ENCODE results near the gene JMJD7.

DNA sequence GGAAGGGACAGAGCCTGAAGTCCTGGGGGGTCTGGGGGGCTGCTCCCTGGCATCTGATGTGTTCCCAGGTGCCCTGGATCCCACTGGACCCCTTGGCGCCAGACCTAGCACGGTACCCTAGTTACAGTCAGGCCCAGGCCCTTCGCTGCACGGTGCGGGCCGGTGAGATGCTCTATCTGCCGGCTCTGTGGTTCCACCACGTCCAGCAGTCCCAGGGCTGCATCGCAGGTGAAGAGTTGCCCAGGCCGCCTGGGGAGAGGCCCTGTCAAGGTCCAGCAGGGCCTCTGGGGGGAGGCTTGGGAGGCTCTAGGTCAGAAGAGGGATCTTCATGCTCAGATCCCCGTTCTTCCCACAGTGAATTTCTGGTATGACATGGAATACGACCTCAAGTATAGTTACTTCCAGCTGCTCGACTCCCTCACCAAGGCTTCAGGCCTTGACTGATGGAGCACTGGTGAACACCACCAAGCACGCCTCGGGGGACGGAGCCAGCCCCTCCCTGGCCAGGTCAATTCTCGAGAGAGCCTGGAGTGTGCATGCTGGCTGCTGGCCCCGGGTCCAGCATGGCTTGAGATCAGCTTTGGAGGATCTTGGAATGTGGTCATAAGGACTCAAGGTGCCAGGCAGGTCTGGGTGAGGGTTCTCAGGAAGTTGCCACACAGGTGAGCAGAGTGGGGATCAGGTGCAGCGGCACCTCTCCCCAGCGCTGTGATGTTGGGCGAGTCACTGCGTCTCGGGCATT is 9.0 kb downstream of the JMJD7 start:
- TF ChIP-seq, protein P1, sequence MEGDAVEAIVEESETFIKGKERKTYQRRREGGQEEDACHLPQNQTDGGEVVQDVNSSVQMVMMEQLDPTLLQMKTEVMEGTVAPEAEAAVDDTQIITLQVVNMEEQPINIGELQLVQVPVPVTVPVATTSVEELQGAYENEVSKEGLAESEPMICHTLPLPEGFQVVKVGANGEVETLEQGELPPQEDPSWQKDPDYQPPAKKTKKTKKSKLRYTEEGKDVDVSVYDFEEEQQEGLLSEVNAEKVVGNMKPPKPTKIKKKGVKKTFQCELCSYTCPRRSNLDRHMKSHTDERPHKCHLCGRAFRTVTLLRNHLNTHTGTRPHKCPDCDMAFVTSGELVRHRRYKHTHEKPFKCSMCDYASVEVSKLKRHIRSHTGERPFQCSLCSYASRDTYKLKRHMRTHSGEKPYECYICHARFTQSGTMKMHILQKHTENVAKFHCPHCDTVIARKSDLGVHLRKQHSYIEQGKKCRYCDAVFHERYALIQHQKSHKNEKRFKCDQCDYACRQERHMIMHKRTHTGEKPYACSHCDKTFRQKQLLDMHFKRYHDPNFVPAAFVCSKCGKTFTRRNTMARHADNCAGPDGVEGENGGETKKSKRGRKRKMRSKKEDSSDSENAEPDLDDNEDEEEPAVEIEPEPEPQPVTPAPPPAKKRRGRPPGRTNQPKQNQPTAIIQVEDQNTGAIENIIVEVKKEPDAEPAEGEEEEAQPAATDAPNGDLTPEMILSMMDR (IDR thresholded peaks at IDR 0.05) = no peak
- TF ChIP-seq POLR2AphosphoS5 (IDR thresholded peaks at IDR 0.05) = no peak
